ENCODE data around the gene TMEM204.
A peak's percentile ranks its signal among the peaks of the same experiment; 100 is the strongest.

Gene TMEM204

DNA sequence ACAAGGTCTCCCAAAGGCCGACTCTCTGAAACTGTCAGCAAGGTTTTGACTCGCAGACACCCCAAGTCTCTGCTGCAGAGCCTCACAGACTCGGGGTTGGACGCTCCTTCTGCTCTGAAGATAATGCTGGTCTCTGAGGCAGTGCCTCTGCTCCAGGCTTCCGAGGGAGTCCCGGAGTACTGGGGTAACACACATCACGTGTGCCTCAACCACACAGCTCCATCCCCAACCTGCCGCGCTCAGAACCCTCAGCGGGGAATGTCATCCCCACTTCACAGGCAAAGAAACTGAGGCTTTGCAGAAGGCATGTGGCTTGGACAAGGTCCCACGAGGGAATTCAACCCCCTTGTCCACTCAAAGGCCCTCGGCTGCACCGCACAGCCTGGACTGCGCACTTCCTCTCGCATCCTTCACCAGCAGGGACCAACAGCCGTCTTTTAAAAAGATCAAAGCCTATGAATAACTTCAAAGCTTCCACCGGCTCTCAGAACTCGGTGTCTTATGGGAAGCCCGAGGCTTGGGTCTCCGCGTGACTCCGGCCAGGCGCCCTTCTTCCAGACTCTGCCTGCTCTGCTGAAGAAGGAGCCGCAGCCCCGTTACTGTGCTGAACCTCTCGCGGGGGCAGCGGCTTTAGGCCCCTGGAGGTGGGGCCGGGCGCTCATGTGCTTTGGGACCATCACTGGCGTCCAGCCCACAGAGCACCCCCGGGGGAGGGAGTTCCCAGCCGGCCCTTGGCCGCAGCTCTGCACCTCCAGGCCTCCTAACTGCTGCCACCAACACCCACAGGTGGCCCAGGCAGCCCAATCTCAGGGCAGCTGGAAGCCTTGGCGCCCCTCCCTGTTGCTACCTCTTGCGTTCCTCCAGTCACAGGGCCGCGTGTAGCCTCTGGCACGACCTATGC, 2.2 kb downstream of the TMEM204 start:
- H4K8ac ChIP-seq (ENCODE audit: low read depth, low read length): no peak overlapping the region
- no peak overlapping the region for H2BK5ac ChIP-seq (ENCODE audit: low read depth, low read length, poor library complexity)
- no peak overlapping the region for H3K4me3 ChIP-seq (ENCODE audit: low read depth, low read length)
- peaks cover 34% of the 10 kb centered on the region for H3K79me1 ChIP-seq (ENCODE audit: low read length)
- H4K91ac ChIP-seq (ENCODE audit: low read depth, low read length): peak overlapping the region; percentile 28
- DNase-seq: no peak
- H3K4me2 ChIP-seq (ENCODE audit: low read length): peak overlapping the region; percentile 57
- H3K4me1 ChIP-seq (ENCODE audit: control insufficient read depth in 1 of 2, insufficient read depth in 2 of 2, low read length in 2 of 2): peaks cover 44 to 46% of the 10 kb centered on the region in 2 experiments
- no CpG with 5 or more reads among the region's 39 CpGs for WGBS (ENCODE audit: extremely low coverage, insufficient coverage, insufficient read length)
- H3K79me2 ChIP-seq (ENCODE audit: control insufficient read depth, insufficient read depth, low read length, poor library complexity): peaks cover 14% of the 10 kb centered on the region
- H3K9me3 ChIP-seq (ENCODE audit: insufficient read depth, low read depth, low read length): no peaks in the 10 kb centered on the region
- H3K27ac ChIP-seq (ENCODE audit: low read depth, low read length): no peak overlapping the region
- H2AK5ac ChIP-seq (ENCODE audit: low read length): no peak overlapping the region
- no peak overlapping the region for H2BK120ac ChIP-seq (ENCODE audit: insufficient read depth, low read length, poor library complexity)
- no peak overlapping the region for H2AFZ ChIP-seq (ENCODE audit: insufficient read depth, low read length, poor library complexity)
- no peak overlapping the region for H3K18ac ChIP-seq (ENCODE audit: low read length)
- peak overlapping the region; percentile 29 for H3K14ac ChIP-seq (ENCODE audit: low read length)
- H3K9ac ChIP-seq (ENCODE audit: low read length): no peak overlapping the region
- no peak overlapping the region for H3K23ac ChIP-seq (ENCODE audit: low read length)
- H3K4ac ChIP-seq (ENCODE audit: low read depth, low read length): peak overlapping the region; percentile 9
- H2BK12ac ChIP-seq (ENCODE audit: low read length): no peak overlapping the region
- peaks cover 37 to 45% of the 10 kb centered on the region in 2 experiments for H3K36me3 ChIP-seq (ENCODE audit: control insufficient read depth in 1 of 2, insufficient read depth in 2 of 2, low read length in 2 of 2)
- no peaks in the 10 kb centered on the region for H3K27me3 ChIP-seq (ENCODE audit: insufficient read depth, low read length)
- H4K12ac ChIP-seq (ENCODE audit: low read depth, low read length): no peak overlapping the region

DNA sequence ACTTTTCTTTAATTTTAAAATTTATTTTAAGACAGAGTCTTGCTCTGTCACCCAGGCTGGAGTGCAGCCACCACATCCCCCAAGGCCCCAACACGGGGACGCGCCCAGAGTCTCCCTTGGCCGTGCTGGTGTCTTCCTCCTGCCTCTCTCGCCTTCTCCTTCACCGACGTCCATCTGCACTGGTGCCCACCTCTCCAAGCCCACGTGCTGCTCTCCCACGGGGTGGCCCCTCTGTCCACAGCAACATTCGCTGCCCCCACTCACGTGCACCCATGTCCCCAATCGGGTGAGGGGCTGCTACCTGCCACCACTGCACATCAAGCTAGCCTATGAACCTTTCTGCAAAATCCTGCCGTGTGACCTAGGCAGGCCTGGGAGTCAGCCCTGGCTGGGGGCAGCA, 3.1 kb downstream of the TMEM204 start:
- no CpG with 5 or more reads among the region's 13 CpGs for WGBS (ENCODE audit: extremely low coverage, insufficient coverage, insufficient read length)
- Histone ChIP-seq H3K9ac (ENCODE audit: low read length) (no peak overlapping the region), H3K4me1 (ENCODE audit: control insufficient read depth in 1 of 2, insufficient read depth in 2 of 2, low read length in 2 of 2) (peaks cover 37 to 38% of the 10 kb centered on the region in 2 experiments), H2BK120ac (ENCODE audit: insufficient read depth, low read length, poor library complexity) (no peak overlapping the region), H3K27me3 (ENCODE audit: insufficient read depth, low read length) (no peaks in the 10 kb centered on the region), H3K79me1 (ENCODE audit: low read length) (peaks cover 28% of the 10 kb centered on the region), H4K91ac (ENCODE audit: low read depth, low read length) (no peak overlapping the region), H3K4ac (ENCODE audit: low read depth, low read length) (no peak overlapping the region), H2BK12ac (ENCODE audit: low read length) (no peak overlapping the region), H2AFZ (ENCODE audit: insufficient read depth, low read length, poor library complexity) (no peak overlapping the region), H3K23ac (ENCODE audit: low read length) (no peak overlapping the region), H3K9me3 (ENCODE audit: insufficient read depth, low read depth, low read length) (peaks cover under 1% of the 10 kb centered on the region), H2AK5ac (ENCODE audit: low read length) (peak overlapping the region; percentile 15), H3K4me3 (ENCODE audit: low read depth, low read length) (peak overlapping the region; percentile 53), H3K36me3 (ENCODE audit: control insufficient read depth in 1 of 2, insufficient read depth in 2 of 2, low read length in 2 of 2) (peaks cover 41 to 50% of the 10 kb centered on the region in 2 experiments), H4K8ac (ENCODE audit: low read depth, low read length) (no peak overlapping the region), H3K79me2 (ENCODE audit: control insufficient read depth, insufficient read depth, low read length, poor library complexity) (peaks cover 11% of the 10 kb centered on the region), H3K14ac (ENCODE audit: low read length) (no peak overlapping the region), H3K4me2 (ENCODE audit: low read length) (no peak overlapping the region), H3K27ac (ENCODE audit: low read depth, low read length) (no peak overlapping the region), H3K18ac (ENCODE audit: low read length) (peak overlapping the region; percentile 42), H2BK5ac (ENCODE audit: low read depth, low read length, poor library complexity) (no peak overlapping the region), H4K12ac (ENCODE audit: low read depth, low read length) (no peak overlapping the region)
- no peak for DNase-seq

DNA sequence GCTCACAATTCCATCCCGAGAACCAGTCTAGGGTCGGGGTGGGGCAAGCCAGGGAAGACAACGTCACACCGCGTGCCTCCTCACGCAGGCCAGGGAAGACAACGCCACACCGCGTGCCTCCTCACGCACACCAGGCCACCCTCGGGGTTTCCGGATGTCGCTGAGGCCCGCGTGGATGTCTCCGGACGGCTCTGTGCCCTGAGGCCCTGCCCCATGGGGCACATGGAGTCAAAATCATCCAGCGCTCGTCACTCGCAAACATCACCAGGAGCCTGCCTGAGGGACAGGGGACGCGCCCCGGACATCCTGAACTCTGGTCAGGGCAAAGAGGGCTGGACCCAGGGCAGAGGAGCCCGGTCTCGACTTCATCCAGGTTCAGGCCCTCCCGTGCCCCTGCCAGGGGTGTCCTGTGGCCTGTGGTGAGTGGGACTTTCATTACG, 3.7 kb downstream of the TMEM204 start:
- no peak overlapping the region for H2AK5ac ChIP-seq (ENCODE audit: low read length)
- DNase-seq: no peak
- H3K4ac ChIP-seq (ENCODE audit: low read depth, low read length): no peak overlapping the region
- peaks cover 10% of the 10 kb centered on the region for H3K79me2 ChIP-seq (ENCODE audit: control insufficient read depth, insufficient read depth, low read length, poor library complexity)
- H4K8ac ChIP-seq (ENCODE audit: low read depth, low read length): no peak overlapping the region
- H3K4me3 ChIP-seq (ENCODE audit: low read depth, low read length): no peak overlapping the region
- H3K14ac ChIP-seq (ENCODE audit: low read length): no peak overlapping the region
- H3K27ac ChIP-seq (ENCODE audit: low read depth, low read length): no peak overlapping the region
- no CpG with 5 or more reads among the region's 27 CpGs for WGBS (ENCODE audit: extremely low coverage, insufficient coverage, insufficient read length)
- no peak overlapping the region for H3K4me2 ChIP-seq (ENCODE audit: low read length)
- peak overlapping the region; percentile 1 for H3K18ac ChIP-seq (ENCODE audit: low read length)
- no peak overlapping the region for H2AFZ ChIP-seq (ENCODE audit: insufficient read depth, low read length, poor library complexity)
- no peak overlapping the region for H3K9ac ChIP-seq (ENCODE audit: low read length)
- peaks cover 23% of the 10 kb centered on the region for H3K79me1 ChIP-seq (ENCODE audit: low read length)
- no peak overlapping the region for H3K23ac ChIP-seq (ENCODE audit: low read length)
- H2BK5ac ChIP-seq (ENCODE audit: low read depth, low read length, poor library complexity): no peak overlapping the region
- peaks cover 32 to 37% of the 10 kb centered on the region in 2 experiments for H3K4me1 ChIP-seq (ENCODE audit: control insufficient read depth in 1 of 2, insufficient read depth in 2 of 2, low read length in 2 of 2)
- H4K91ac ChIP-seq (ENCODE audit: low read depth, low read length): no peak overlapping the region
- H2BK120ac ChIP-seq (ENCODE audit: insufficient read depth, low read length, poor library complexity): no peak overlapping the region
- H3K27me3 ChIP-seq (ENCODE audit: insufficient read depth, low read length): no peaks in the 10 kb centered on the region
- H3K9me3 ChIP-seq (ENCODE audit: insufficient read depth, low read depth, low read length): peaks cover 2% of the 10 kb centered on the region
- no peak overlapping the region for H4K12ac ChIP-seq (ENCODE audit: low read depth, low read length)
- H3K36me3 ChIP-seq (ENCODE audit: control insufficient read depth in 1 of 2, insufficient read depth in 2 of 2, low read length in 2 of 2): peaks cover 44 to 56% of the 10 kb centered on the region in 2 experiments
- H2BK12ac ChIP-seq (ENCODE audit: low read length): no peak overlapping the region

DNA sequence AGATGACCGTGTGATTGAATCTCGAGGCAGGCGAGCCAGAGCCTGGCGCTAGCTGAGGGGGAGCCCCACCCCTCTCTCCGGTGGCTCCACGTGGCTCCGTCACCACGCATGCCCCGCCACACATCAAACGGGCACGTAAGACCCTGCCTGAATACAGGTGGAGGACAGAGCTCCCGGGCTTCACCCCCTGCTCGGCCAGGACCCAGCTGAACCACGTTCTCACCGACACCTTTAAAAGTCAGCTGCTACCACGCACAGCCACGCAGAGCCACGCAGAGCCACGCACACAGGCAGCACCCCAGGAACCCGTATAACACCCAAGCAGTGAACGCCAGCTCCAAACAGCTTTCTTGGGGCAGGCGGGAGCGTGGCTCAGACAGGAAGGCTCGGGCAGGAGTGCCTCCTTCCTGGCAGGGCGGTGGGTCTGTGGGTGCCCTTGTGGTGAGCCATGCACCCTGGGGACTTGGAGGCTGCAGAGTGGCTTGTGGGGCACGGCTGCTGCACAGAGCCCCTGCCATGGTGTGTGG, 4.4 kb downstream of the TMEM204 start:
- H4K12ac ChIP-seq (ENCODE audit: low read depth, low read length): no peak overlapping the region
- H2AFZ ChIP-seq (ENCODE audit: insufficient read depth, low read length, poor library complexity): peak overlapping the region; percentile 33
- H2BK120ac ChIP-seq (ENCODE audit: insufficient read depth, low read length, poor library complexity): no peak overlapping the region
- H3K23ac ChIP-seq (ENCODE audit: low read length): no peak overlapping the region
- H3K79me2 ChIP-seq (ENCODE audit: control insufficient read depth, insufficient read depth, low read length, poor library complexity): peaks cover 10% of the 10 kb centered on the region
- H3K9me3 ChIP-seq (ENCODE audit: insufficient read depth, low read depth, low read length): peaks cover 6% of the 10 kb centered on the region
- no peak overlapping the region for H2AK5ac ChIP-seq (ENCODE audit: low read length)
- H4K8ac ChIP-seq (ENCODE audit: low read depth, low read length): no peak overlapping the region
- H3K4me2 ChIP-seq (ENCODE audit: low read length): no peak overlapping the region
- H3K4me3 ChIP-seq (ENCODE audit: low read depth, low read length): no peak overlapping the region
- WGBS (ENCODE audit: extremely low coverage, insufficient coverage, insufficient read length): no CpG with 5 or more reads among the region's 26 CpGs
- H3K27ac ChIP-seq (ENCODE audit: low read depth, low read length): no peak overlapping the region
- no peaks in the 10 kb centered on the region for H3K27me3 ChIP-seq (ENCODE audit: insufficient read depth, low read length)
- H3K4me1 ChIP-seq (ENCODE audit: control insufficient read depth in 1 of 2, insufficient read depth in 2 of 2, low read length in 2 of 2): peaks cover 29 to 37% of the 10 kb centered on the region in 2 experiments
- H3K9ac ChIP-seq (ENCODE audit: low read length): no peak overlapping the region
- no peak overlapping the region for H4K91ac ChIP-seq (ENCODE audit: low read depth, low read length)
- no peak overlapping the region for H2BK5ac ChIP-seq (ENCODE audit: low read depth, low read length, poor library complexity)
- H3K79me1 ChIP-seq (ENCODE audit: low read length): peaks cover 18% of the 10 kb centered on the region
- H2BK12ac ChIP-seq (ENCODE audit: low read length): no peak overlapping the region
- no peak overlapping the region for H3K18ac ChIP-seq (ENCODE audit: low read length)
- H3K14ac ChIP-seq (ENCODE audit: low read length): no peak overlapping the region
- H3K4ac ChIP-seq (ENCODE audit: low read depth, low read length): no peak overlapping the region
- no peak for DNase-seq
- H3K36me3 ChIP-seq (ENCODE audit: control insufficient read depth in 1 of 2, insufficient read depth in 2 of 2, low read length in 2 of 2): peaks cover 50 to 62% of the 10 kb centered on the region in 2 experiments

All from trophoblast cell (in vitro differentiated cells and primary cell).